NCI-H1436 (cell line): ENCODE data around the gene TMEM233.
"Not testable (repeated sequence)": the region's sequence is repeated elsewhere in the genome, so short reads cannot be mapped to it uniquely, and the experiment has no call there.

Experiments used
- DNase-seq: peaks from one replicate; lab custom pipeline; 2025; lab: John Stamatoyannopoulos, UW

TMEM233 gene

GRCh38 chr12:119658166-119658565 is 64.6 kb downstream of the TMEM233 start:
- DNase-seq: not testable (repeated sequence)

GRCh38 chr12:119659289-119659897 is 65.8 kb downstream of the TMEM233 start:
- no peak for DNase-seq

GRCh38 chr12:119660076-119660475 is 66.5 kb downstream of the TMEM233 start:
- no peak for DNase-seq

GRCh38 chr12:119661882-119662281 is 68.3 kb downstream of the TMEM233 start:
- no peak for DNase-seq

- DNase-seq: no peak
Measured at GRCh38 chr12:119664642-119665041, 71.1 kb downstream of the TMEM233 start.

- DNase-seq: no peak
Measured at GRCh38 chr12:119665164-119665929, 71.8 kb downstream of the TMEM233 start.

GRCh38 chr12:119666226-119666795 is 72.7 kb downstream of the TMEM233 start:
- DNase-seq: no peak

GRCh38 chr12:119666900-119667576 is 73.5 kb downstream of the TMEM233 start:
- DNase-seq: no peak

GRCh38 chr12:119667577-119668323 is 74.2 kb downstream of the TMEM233 start, which contains the start of gene PRKAB1:
PRKAB1 (plus strand) TSS chr12:119668133; CDS start chr12:119668245, 112 bp downstream.
- DNase-seq: peak; percentile 98

GRCh38 chr12:119668324-119668841 is 74.8 kb downstream of the TMEM233 start:
- DNase-seq: no peak

GRCh38 chr12:119669744-119670472 is 76.3 kb downstream of the TMEM233 start:
- no peak for DNase-seq

GRCh38 chr12:119671070-119671469 is 77.5 kb downstream of the TMEM233 start:
- DNase-seq: no peak

- no peak for DNase-seq
Measured at GRCh38 chr12:119672194-119672593, 78.6 kb downstream of the TMEM233 start.

- no peak for DNase-seq
Measured at GRCh38 chr12:119673634-119674033, 80.1 kb downstream of the TMEM233 start.

GRCh38 chr12:119674560-119674959 is 81.0 kb downstream of the TMEM233 start:
- DNase-seq: no peak

GRCh38 chr12:119676022-119676421 is 82.4 kb downstream of the TMEM233 start:
- DNase-seq: no peak

- DNase-seq: no peak
Measured at GRCh38 chr12:119676573-119676972, 83.0 kb downstream of the TMEM233 start.

- DNase-seq: no peak
Measured at GRCh38 chr12:119678459-119678858, 84.9 kb downstream of the TMEM233 start.

GRCh38 chr12:119679081-119679480 is 85.5 kb downstream of the TMEM233 start:
- no peak for DNase-seq

GRCh38 chr12:119679490-119679889 is 85.9 kb downstream of the TMEM233 start:
- DNase-seq: no peak

- DNase-seq: no peak
Measured at GRCh38 chr12:119681111-119681510, 87.5 kb downstream of the TMEM233 start.
